GM19035 (cell line): ENCODE data around the gene MEX3A.
"Not testable (repeated sequence)": the region's sequence is repeated elsewhere in the genome, so short reads cannot be mapped to it uniquely, and the experiment has no call there.

Source experiments
- ATAC-seq: cut with Tn5 transposase; IDR thresholded peaks from one replicate; pipeline ENCODE4 v1.9.1; 2021; ENCODE audit not compliant: unreplicated experiment

Gene MEX3A

DNA sequence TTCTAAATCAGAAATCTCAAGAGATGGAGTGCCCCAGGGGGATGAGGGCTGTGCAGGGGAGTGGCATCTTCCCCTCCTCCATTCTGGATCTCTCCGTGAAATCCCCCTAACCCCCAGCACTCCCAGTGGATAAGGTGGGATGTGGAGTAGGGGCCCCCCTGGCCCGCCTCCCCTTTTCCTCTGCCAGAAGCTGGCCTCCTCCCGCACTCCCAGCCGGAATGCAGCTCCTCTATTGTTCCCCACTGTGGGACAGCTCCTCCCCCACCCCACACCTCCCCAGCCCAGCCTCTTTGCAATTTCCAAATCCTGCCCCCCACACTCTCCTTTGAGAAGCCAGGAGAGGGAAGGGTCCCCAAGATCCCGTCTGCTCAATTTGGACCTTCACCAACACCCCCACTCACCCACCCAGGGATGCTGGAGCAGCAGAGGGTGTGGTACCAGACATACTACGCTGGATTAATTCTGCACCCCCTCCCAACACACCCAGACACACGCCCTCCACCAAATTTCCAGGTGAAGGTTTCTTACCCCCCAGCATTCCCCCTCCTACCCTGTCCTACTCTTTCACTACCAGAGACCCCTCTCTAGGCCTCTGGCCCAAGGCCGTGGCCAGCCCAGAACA lies 1.9 kb downstream of the MEX3A start:
- ATAC-seq: no peak

DNA sequence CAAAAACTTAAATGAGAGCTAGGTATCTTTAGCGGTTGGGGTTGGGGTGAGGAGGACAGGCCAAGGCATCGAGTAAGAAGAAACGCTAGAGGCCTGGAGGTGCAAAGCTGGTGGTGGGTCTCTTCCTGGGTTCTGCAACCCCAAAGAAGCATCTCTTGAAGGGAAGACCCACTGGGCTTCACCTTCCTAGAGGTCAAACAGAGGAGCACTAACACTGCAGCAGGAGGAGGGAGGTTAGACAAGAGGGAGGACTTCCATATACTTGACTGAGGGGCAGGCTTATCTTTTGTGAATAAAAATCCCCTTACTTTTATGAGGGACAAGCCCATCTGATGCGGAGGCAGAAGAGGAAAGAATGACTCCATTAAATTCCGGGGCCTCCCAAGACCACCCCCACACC lies 2.5 kb downstream of the MEX3A start:
- no peak for ATAC-seq

DNA sequence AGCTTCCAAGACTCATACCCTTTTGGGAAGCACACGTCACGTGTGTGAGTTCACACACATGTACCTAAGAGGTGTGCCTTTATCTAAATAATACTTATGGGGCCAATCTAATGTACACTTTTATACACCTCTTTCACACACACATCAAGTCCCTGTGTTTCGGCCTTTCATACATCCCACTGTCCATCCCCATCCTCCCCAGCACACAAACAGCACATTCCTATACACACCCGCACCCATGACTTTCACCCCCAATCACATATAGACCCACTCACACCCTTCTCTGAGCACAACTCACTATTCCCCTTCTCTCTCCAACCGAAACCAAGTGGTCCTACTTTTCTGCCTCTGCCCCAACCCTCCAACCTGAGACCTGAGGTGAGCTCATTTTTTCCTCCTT lies 3.5 kb downstream of the MEX3A start:
- ATAC-seq: no peak

DNA sequence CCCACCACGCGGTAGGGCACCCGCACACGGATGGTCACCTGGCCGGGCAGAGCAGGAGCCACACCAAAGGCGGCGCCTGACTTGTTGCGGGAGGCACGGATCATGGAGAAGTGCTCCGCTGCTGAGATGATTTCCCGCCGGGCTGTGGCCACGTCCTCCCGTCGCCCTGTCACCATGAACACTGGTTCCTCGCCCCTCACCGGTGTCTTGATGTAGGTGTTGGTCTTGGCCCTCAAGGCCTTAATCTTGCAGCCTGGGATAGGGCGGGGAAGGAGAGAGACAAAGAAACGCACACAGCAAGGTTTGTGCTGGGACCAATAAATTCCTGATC lies 4.9 kb downstream of the MEX3A start:
- no peak for ATAC-seq

DNA sequence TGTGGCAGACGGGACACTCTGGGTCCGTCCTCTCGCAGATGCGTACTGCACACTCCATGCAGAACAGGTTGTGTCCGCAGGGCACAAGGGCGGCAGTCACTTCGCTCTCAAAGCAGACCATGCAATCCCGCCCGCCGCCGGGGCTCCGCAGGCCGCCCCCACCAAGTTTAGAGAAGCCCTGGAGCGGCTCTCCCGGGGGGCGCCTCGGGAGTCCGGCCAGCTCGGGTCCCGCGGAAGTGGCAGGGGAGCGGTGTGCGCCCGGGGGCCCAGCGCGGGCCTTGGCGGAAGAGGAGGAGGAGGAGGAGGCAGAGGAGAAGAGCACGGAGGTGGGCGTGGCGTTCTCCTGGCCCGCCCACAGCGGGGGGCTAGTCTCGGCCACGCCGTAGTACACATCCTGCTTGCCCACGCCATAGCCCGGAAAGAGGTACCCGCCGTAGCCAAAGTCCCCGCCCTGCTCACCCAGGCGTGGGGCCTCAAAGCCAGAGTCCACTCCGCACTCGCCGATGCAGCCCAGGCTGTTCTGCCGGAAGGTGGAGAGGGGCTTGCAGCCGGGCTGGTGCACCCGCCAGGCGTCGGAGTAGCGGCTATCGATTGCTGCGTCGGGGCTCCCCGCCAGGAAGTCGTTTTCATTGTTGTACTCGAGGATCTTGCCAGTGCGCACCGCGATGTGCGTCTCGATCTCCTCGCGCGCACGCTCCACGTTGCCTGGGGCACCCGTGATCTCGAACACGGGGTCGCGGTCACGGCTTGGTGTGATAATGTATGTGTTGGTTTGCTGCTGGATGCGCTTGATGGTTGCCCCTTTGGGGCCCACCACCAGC lies 5.4 kb downstream of the MEX3A start:
- peak; percentile 71 for ATAC-seq

DNA sequence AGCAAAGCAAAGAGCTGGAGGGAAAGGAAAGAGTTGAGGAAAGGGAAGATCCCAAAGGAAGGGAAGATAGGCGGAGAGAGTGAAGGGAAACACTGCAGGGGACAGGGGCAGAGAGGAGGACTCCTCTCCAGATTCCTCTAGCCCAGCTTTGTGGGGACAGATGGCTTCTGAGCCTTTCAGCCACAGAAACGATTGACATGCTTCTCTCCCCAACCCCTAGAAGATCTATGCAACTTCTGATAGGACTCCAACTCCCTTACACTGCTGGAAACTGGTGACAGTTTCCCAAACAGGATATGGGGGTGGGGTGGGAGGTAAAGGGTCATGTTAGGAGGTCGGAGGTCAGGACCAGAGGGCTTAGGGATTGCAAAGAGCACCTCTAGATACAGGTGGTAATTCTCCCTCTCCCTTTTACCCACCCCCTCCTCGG lies 6.5 kb downstream of the MEX3A start:
- ATAC-seq: no peak

DNA sequence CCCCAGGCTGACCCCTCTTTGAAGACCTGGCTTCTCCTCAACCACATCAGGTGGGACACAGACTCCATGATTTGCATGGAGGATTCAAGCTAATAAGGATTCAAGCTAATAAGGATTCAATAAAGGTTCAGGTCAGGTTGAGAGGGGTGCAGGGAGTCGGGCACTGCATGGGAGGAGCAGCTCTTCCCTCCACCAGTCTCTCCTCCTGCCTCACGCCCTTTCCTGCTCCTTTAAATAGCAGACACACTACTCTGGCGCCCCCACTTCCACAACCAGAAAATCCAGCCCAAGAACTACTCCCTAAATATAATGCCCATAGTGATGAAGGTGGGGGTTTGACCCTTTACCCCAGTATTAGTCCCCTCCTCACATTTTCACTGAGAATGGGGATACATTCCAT lies 7.1 kb downstream of the MEX3A start:
- ATAC-seq: no peak

DNA sequence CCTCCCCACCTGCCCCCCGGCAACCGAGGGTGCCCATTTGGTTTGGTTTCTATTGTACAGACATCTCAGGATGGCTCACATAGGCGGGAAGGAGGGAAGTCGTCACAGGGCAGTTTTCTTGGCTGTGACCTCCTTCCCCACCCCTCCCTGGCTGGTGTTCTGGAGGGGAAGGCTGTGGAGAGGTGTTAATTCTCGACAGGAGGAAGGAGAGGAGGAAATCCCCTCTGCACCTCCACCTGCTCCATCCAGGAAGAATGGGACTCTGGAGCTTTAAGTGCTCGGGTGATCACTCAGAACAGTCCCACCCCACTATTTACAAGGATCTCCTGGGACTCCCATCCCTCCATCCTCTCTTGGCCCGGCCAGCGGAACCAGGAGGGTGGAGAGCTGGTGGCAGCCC lies 7.6 kb downstream of the MEX3A start:
- ATAC-seq: no peak

DNA sequence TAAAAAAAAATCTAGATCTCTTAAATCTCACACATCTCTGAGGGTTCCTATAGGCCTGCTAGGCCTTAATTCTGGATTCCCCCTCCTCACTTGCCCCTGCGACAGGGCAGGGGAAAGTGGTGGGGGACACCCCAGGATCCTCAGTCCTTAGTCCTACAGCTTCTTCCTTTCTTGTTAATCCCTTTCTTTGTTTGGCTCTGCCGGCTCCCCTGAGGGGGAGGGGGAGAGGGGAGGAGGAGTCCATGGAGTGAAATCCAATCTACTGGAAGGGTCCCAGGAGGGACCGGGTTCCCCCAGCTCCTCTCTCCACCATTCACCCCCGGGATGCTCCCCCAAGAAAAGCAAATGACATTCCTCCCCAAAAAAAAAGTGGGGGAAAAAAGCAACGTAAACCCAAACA lies 8.5 kb downstream of the MEX3A start:
- no peak for ATAC-seq

DNA sequence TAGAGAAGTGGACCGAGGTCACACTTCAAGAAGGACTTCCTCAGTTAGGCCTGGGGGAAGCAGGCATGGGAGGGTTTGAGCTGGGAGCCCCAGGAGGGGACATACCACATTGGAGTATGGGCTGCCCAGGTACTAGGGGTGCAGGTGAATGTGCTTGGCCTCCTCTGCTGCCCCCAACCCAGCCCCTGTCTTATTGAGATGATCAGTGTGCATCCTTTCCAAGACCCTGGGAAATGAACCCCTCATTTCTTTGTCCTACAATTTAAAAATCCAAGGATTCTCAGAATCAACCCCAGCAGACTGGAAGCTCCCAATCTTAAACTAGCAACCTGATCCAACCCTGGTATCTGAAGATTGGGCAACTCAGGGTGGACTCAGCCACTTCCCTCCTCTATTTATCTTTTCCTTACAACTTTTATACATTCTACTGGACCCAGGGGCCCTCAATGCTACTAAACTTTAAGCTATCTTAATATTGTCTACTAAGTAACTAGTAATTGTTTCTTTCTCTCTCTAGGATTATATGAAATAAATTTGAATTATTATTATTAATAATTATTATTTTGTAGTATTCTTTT lies 9.1 kb downstream of the MEX3A start:
- ATAC-seq: no peak

DNA sequence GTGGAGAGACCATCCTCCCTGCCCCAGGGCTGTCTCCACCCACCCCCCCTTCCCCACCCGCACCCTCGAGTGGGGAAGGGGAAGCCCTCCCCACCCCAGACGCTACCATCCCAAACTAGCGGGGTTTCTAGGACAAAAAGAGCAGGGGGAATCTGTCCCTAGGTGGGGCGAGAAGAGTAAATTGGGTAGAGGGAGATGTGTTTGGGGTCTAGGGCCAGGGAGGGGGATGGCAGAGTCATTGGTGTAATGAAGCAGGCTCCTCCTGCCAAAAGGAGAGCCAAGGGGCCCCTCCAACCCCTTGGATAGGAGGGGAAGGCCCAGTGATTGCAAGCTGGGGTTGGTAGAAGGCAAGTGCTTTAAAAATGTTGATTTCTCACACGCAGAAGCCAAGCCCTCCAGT lies 10.0 kb downstream of the MEX3A start:
- ATAC-seq: no peak

DNA sequence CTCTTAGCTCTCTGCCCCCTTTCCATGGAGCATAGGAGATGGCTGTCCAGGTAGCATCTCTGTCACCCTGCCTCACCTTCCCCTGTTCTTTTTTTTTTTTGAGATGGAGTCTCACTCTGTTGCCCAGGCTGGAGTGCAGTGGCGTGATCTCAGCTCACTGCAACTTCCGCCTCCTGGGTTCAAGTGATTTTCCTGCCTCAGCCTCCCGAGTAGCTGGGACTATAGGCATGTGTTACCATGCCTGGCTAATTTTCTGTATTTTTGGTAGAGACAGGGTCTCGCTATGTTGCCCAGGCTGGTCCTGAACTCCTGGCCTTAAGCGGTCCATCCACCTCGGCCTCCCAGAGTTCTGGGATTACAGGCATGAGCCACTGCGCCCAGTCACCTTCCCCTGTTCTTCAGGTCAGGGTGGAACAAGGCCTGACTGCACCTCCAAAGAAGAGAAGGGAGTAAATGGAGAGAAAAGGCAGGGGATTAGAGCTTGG lies 10.9 kb downstream of the MEX3A start:
- not testable (repeated sequence) for ATAC-seq

DNA sequence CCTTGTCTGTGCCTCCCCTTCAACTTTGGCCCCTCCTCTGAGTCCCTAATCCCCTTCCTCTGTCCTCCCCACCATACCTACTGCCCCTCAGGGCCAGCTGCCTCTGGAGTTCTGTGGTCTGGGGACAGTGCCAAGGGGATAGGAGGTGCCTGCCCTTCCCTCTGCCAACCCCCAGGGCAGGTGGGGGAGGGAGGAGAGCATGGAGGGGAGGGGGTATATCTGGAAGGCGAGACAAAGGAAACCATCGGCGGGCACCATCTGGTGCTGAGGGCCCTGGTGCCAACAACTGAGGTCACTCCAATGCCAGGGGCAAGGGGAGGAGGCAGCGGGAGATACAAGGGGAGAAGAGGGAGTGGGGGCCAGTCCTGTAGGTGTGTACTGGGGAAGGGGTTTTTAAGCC lies 11.7 kb downstream of the MEX3A start:
- ATAC-seq: no peak

DNA sequence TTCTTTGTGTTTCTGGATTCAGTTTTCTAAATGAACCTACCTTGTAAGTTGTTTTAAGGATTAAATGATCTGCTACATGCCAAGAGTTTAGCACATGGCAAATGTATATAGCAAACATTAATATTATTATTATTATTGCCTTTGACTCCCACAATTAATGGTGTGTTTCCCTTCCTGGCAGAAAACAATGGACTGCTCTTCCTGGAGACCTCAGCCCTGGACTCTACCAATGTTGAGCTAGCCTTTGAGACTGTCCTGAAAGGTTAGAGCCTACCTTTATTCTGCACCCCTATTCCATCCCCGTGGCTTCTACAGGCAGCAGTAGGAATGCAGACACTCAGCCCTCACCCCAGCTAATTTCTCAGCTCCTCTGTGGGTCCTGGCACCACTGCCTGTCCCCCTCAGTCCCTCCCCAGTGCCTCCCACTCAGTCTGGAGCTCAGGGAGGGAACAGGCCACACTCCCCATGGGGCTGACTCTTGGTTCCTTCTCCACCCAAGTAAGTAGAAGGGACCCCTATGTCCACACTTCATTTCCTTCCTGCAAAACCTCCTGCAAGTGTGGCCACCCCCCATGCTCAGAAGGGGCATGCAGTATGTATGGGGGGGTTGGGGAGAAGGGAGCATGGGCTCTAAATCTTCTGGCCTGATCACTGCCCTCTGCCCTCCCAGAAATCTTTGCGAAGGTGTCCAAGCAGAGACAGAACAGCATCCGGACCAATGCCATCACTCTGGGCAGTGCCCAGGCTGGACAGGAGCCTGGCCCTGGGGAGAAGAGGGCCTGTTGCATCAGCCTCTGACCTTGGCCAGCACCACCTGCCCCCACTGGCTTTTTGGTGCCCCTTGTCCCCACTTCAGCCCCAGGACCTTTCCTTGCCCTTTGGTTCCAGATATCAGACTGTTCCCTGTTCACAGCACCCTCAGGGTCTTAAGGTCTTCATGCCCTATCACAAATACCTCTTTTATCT lies 12.5 kb downstream of the MEX3A start:
- ATAC-seq: no peak

DNA sequence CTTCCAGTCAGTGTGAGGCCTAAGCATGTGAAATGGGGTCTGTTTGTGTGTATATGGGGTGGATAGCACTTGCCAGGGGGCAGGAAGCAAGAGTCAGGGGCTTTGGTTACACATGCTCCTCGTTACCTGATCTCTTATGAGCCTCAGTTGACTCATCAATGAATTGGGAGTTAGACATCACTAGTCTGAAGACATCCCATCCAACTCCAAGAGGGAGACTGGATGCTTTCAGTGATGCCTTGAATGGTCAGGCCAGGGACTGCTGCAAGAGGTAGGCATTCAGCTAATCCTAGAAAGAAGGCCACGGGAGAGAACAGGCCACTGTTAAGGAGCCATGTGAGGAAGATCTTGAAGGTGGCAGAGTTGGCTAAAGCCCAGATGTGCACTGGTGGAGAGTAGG lies 15.0 kb downstream of the MEX3A start:
- ATAC-seq: no peak

DNA sequence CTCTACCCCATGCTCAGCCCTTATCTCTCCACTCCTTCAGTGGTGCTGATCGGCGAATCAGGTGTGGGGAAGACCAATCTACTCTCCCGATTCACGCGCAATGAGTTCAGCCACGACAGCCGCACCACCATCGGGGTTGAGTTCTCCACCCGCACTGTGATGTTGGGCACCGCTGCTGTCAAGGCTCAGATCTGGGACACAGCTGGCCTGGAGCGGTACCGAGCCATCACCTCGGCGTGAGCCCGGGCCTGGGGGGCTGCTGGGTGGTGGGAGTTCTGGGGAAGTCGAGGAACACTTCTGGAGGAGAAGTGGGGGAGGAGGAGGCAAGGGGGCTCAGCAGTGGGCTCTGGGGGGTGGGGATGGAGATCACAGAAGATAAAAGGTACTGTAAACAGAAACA lies 16.4 kb downstream of the MEX3A start:
- ATAC-seq: no peak

DNA sequence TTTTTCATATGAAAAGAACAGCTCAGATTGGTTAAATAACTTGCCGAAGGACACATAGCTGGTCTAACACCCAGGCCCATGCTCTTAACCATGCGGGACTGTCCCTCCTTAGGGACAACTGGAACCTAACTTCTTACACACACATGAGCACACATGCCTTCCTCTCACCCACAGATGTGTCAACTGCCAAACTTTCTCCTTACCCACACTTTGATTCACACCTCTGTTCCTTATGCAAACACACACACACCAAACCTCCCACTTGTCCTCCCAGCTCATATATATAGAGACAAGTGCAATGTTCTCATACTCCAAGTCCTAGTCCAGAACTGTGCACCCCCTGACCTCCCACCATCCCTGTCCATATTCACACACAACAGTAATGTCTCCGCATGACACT lies 17.1 kb downstream of the MEX3A start:
- ATAC-seq: no peak

DNA sequence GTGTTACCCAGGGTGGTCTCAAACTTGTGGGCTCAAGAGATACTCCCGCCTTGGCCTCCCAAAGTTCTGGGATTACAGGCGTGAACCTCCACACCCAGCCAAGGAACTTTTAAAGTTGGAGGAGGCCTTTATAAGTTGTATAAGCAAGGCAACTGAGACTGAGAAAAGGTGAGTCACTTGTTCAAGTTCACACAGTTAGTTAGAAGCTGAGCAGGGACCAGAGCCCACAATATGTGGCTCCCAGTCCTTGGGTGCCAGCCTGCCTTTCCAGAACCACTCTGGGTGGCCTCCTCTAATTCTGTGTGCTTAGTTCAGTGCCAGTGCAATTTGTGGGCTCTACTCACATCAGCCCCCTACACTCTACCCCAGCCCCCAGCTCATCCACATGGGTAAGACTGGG lies 17.6 kb downstream of the MEX3A start:
- ATAC-seq: no peak

DNA sequence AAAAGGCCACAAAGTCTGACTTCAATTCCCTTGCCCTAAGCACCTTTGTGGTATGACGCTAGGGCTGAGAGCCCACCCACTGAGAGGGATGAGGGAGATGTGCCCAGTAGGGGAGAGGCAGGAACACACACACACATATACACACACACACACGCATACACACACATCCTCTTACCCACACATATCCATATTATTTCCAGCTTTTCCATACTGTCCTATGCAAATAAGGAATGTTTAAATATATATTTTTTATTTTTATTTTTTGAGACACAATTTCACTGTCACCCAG lies 18.3 kb downstream of the MEX3A start:
- ATAC-seq: no peak

DNA sequence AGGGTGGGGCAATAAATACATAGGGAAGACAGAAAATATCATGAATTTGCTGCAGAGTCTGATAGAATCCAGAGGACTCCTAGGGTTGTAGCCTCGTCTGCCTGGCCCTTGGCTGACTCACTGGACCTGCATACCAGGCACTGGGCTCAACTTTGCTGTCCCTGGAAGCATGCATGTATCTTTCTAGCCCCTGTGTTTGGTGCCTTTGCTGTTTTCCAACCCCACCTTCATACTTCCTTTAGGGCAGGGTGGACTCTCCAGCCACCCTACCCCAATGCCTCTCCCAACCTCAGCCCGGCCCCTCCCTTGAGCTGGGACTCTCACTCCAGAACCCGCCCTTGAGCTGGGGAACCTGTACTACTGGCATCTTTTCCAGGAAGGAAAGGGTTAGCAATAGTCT lies 20.1 kb downstream of the MEX3A start:
- no peak for ATAC-seq

DNA sequence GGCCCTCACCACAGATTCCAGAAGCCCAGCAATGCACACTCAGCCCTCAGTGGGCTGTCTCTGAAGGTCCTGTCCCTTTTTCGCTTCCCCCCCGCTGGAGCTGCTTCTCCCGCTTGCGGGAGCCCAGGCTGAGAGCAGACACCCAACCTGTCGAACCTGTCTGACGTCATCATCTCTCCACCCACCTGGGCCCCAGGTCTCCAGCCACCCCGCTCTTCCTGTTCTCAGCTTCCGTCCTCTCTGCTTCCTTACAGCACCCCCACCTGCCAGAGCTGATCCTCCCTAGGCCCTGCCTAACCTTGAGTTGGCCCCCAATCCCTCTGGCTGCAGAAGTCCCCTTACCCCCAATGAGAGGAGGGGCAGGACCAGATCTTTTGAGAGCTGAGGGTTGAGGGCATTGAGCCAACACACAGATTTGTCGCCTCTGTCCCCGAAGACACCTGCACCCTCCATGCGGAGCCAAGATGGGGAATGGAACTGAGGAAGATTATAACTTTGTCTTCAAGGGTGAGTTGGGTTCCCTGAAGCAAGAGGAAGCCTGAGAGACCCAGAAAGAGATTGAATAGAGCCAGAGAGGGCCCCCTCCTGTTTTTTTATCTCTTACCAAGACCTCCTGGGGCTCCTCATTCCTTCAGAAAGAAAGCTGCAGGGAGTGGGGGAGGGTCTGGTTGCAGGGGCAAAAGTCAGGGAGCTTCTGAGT lies 21.2 kb downstream of the MEX3A start, which contains the start of gene RAB25:
RAB25 (plus strand) TSS at position 224 of the 700 bp plus-strand sequence; CDS start at position 465, 241 bp downstream.
- ATAC-seq: no peak
